CD4-positive, alpha-beta T cell (primary cell): Measurements from ENCODE around the gene LPAR3. TPM values are rescaled to one million over a fixed set of nuclear protein-coding genes. Genes with fewer than 3 reads are reported as not detected.
A peak's percentile ranks its signal among the peaks of the same experiment; 100 is the strongest.

Source experiments
- ATAC-seq: fragments of 200-7000 bp; cut with Tn5 transposase; one replicate; pipeline ENCODE4 v1.10.0; 2022; ENCODE audit warnings: mild to moderate bottlenecking; ENCODE audit not compliant: poor library complexity
- CTCF ChIA-PET: fragments of 350-600 bp; sonication (Branson Sonifier 250); formaldehyde crosslinking; loops from one replicate; lab custom pipeline; 2021; ENCODE audit warnings: antibody characterized with exemption, inconsistent platforms; lab: Charles Lee
- POLR2A ChIA-PET: fragments of 350-600 bp; sonication (Branson Sonifier 250); formaldehyde crosslinking; loops from one replicate; lab custom pipeline; 2021; ENCODE audit warnings: antibody characterized with exemption, inconsistent platforms; lab: Charles Lee
- DNase-seq, 14 experiments: peaks; one replicate each; pipeline ENCODE4 v3.0.0-alpha.2; 2013 to 2020; ENCODE audit warnings: mixed read lengths in 2 of 14
- H3K27ac ChIP-seq, 2 donors: one replicate each; pipeline versions ENCODE4 v1.5.1 to v1.7.0; 2013; ENCODE audit warnings: low read length in 2 of 2, low read depth in 1 of 2, mild to moderate bottlenecking in 1 of 2
- H3K27me3 ChIP-seq, 2 experiments: 1 replicate in 1 of 2; 2 replicates in 1 of 2; pipeline versions ENCODE4 v1.6.1 to v1.7.0; 2013; ENCODE audit warnings: low read length in 2 of 2, control low read depth in 1 of 2, mild to moderate bottlenecking in 1 of 2, moderate library complexity in 1 of 2; ENCODE audit not compliant: insufficient read depth in 2 of 2, control insufficient read depth in 1 of 2
- H3K36me3 ChIP-seq: one replicate; pipeline ENCODE4 v1.6.1; 2013; ENCODE audit warnings: low read length, control low read depth; ENCODE audit not compliant: insufficient read depth
- H3K4me1 ChIP-seq: one replicate; pipeline ENCODE4 v1.6.1; 2013; ENCODE audit warnings: low read length, control low read depth; ENCODE audit not compliant: insufficient read depth
- H3K4me3 ChIP-seq: one replicate; pipeline ENCODE4 v1.5.1; 2013; ENCODE audit warnings: mild to moderate bottlenecking, low read length, moderate library complexity
- H3K9me3 ChIP-seq, 2 experiments: 1 replicate in 1 of 2; 2 replicates in 1 of 2; pipeline versions ENCODE4 v1.6.1 to v1.7.0; 2013; ENCODE audit warnings: low read length in 2 of 2, mild to moderate bottlenecking in 2 of 2, control low read depth in 1 of 2, moderate library complexity in 1 of 2; ENCODE audit not compliant: control insufficient read depth in 1 of 2, insufficient read depth in 1 of 2
- H3K27ac Mint-ChIP-seq: one replicate; pipeline ENCODE4 v1.8.0; 2020; ENCODE audit warnings: mixed read lengths
- H3K27me3 Mint-ChIP-seq: one replicate; pipeline ENCODE4 v1.8.0; 2021; ENCODE audit warnings: mixed read lengths
- H3K36me3 Mint-ChIP-seq: one replicate; pipeline ENCODE4 v1.8.0; 2021; ENCODE audit warnings: low read depth, mixed read lengths
- H3K4me1 Mint-ChIP-seq: one replicate; pipeline ENCODE4 v1.8.0; 2021; ENCODE audit warnings: low read depth, mixed read lengths
- H3K4me3 Mint-ChIP-seq: one replicate; pipeline ENCODE4 v1.8.0; 2020; ENCODE audit warnings: mild to moderate bottlenecking, mixed read lengths
- H3K9me3 Mint-ChIP-seq: one replicate; pipeline ENCODE4 v1.8.0; 2020; ENCODE audit warnings: mixed read lengths
- CTCF ChIP-seq: fragments of 200-600 bp; IDR thresholded peaks from one replicate; pipeline ENCODE4 v1.8.0; 2022; ENCODE audit warnings: antibody characterized with exemption, mild to moderate bottlenecking
- intact Hi-C, 2 experiments: fragments of 100-400 bp; cut with DNase I in 1 of 2; cut with micrococcal nuclease in 1 of 2; formaldehyde crosslinking; loops; one replicate each; pipeline versions ENCODE4 v1.15.1 to v1.9.0; 2023 to 2025; cut with DNase I, micrococcal nuclease
- total RNA-seq, 174 experiments: library from RNA in 2 of 174; stranded (reverse) in 2 of 174; gene quantifications; one replicate each; pipeline ENCODE4 v1.2.3 and lab custom pipeline; 2021 to 2026

The LPAR3 gene
- total RNA-seq, 2 experiments from 2014 or later: 0.25 to 0.87 TPM

DNA sequence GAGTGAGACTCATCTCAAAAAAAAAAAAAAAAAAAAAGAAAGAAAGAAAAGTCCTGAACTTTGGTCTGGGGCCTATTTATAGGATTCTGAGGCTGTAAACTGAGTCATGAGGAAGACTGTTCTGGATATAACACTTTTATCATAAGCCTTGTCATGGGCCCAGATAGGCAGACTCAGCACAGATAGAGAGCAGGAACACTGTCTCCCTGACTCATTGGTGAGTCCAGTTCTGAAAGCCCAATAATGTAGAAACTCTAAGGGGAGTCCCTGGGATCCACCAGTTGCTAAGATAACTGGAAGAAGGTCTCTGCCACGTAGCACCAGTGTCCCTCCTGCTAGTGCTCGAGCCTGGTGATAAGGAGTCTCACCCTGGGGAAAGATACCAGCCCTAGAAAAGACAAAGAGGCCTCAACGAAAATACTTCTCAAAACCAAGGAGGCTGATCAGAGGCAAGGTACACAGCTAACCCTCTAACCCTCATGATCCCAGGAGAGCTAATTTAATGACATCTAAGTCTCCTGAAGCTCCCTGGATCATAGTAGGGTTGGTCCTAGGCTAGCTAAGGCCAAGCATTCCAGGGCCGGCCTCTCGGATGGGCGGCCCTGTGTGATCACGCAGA is 43.5 kb downstream of the LPAR3 start:
- H3K27me3 Mint-ChIP-seq: no peaks in the 10 kb centered on the region
- TF ChIP-seq CTCF: no peak
- H3K36me3 Mint-ChIP-seq: no peaks in the 10 kb centered on the region
- no peaks in the 10 kb centered on the region for H3K9me3 Mint-ChIP-seq
- Histone ChIP-seq H3K27me3 (no peaks in the 10 kb centered on the region), H3K27ac (no peak overlapping the region), H3K36me3 (no peaks in the 10 kb centered on the region), H3K4me3 (no peak overlapping the region), H3K4me1 (peaks cover 26% of the 10 kb centered on the region), H3K9me3 (no peaks in the 10 kb centered on the region)
- CTCF ChIA-PET: no interaction called here
- POLR2A ChIA-PET: no interaction called here
- peak in 1 of 14 experiments; percentile 19 for DNase-seq
- no peak overlapping the region for H3K27ac Mint-ChIP-seq
- H3K4me1 Mint-ChIP-seq: peaks cover 31% of the 10 kb centered on the region
- ATAC-seq: no peak
- intact Hi-C loops: no loop called here
- no peak overlapping the region for H3K4me3 Mint-ChIP-seq

DNA sequence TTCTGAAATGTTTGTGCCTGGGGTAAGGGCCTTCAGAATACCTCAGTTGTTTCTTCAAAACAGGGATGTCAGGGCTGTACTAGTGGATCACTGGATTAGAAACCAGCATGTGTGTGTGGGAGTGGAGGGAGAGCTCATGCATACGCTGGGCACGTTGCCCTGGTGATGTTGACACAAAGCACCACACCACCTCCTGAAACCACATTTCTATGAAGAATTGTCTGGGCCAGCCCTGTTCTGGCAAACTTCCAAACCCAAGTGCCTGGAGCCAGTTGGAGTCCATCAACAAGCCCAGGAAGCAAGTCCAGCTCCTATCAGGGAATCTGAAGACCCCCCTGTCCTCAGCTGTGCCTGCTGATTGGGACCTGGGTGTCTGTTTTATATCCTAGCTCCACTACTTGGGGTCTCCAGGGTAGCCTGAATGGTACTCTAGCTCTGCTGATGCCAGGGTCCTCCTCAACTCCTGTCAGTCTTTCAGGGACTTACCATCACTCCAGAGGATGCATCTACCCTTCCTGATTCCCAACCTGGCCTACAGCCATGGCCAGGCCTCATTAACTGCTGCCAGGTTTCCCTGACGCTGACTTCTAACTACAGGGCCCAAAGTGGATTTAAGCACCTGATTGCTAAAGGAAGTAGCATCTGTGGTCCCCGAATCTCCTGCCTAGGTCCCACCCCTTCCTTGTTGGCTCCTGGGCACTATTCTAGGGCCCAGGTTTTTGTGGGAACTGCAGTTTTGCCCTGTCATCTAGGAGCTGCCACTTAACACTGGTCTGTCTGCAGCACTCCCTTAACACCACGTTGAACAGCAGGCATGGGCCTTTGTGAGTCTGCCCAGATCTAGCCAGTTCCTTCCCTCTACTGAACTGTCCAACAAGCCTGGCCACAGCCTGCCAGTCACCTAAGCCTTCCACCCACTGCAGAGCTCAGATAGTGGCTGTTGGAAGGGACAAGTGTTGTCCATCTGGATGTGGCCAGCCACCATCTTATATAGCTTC is 45.5 kb downstream of the LPAR3 start:
- Mint-ChIP-seq H3K4me3 (no peak overlapping the region), H3K27ac (no peak overlapping the region), H3K36me3 (no peaks in the 10 kb centered on the region), H3K9me3 (no peaks in the 10 kb centered on the region), H3K4me1 (peaks cover 16% of the 10 kb centered on the region), H3K27me3 (no peaks in the 10 kb centered on the region)
- Histone ChIP-seq H3K27ac (no peak overlapping the region), H3K27me3 (no peaks in the 10 kb centered on the region), H3K4me3 (no peak overlapping the region), H3K4me1 (peaks cover 12% of the 10 kb centered on the region), H3K9me3 (no peaks in the 10 kb centered on the region), H3K36me3 (no peaks in the 10 kb centered on the region)
- peak in 8 of 14 experiments; percentile 7 to 61 (median 33) for DNase-seq
- CTCF ChIA-PET: interaction anchor here (1.2 kb wide), 1 partner anchor 65 kb away, joined by 5 read pairs; no protein-coding TSS in a partner anchor
- POLR2A ChIA-PET: no interaction called here
- TF ChIP-seq CTCF: no peak
- intact Hi-C loops: no loop called here
- peak; percentile 24 for ATAC-seq

DNA sequence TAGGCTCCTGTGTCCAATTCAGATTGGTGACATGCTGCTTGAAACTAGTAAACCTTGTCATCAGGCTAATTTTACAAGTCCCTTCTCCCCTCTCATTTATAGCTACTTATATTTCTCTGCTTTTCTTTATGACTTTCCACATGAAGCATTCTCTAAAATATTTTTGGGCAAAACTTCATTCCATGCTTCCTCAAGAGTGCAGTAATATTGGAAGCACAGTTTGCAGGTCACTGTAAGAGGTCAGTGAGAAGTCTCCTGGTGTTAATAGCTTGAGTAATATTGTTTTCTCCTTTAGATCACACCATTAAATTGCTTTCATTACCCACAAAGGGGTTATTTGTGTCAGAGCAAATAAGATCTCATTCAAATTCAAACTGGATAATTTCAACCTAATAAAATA is 46.6 kb downstream of the LPAR3 start:
- CTCF ChIA-PET: interaction anchor here (1.2 kb wide), 1 partner anchor 64 kb away, joined by 5 read pairs; no protein-coding TSS in a partner anchor
- no peak for ATAC-seq
- DNase-seq: no peak
- peaks cover 13% of the 10 kb centered on the region for H3K4me1 Mint-ChIP-seq
- H3K27ac Mint-ChIP-seq: no peak overlapping the region
- POLR2A ChIA-PET: no interaction called here
- Histone ChIP-seq H3K27ac (no peak overlapping the region), H3K9me3 (no peaks in the 10 kb centered on the region), H3K36me3 (no peaks in the 10 kb centered on the region), H3K4me3 (no peak overlapping the region), H3K4me1 (peaks cover 12% of the 10 kb centered on the region), H3K27me3 (no peaks in the 10 kb centered on the region)
- H3K4me3 Mint-ChIP-seq: no peak overlapping the region
- no peaks in the 10 kb centered on the region for H3K36me3 Mint-ChIP-seq
- intact Hi-C loops: no loop called here
- no peaks in the 10 kb centered on the region for H3K9me3 Mint-ChIP-seq
- no peak for TF ChIP-seq CTCF
- H3K27me3 Mint-ChIP-seq: no peaks in the 10 kb centered on the region
